CD4-positive, alpha-beta T cell treated with Interleukin-15 for 1 hour (primary cell): ENCODE results near the gene HBB.

Experiments
- DNase-seq: peaks from one replicate; pipeline ENCODE4 v3.0.0-alpha.2; 2020

The HBB gene

DNA sequence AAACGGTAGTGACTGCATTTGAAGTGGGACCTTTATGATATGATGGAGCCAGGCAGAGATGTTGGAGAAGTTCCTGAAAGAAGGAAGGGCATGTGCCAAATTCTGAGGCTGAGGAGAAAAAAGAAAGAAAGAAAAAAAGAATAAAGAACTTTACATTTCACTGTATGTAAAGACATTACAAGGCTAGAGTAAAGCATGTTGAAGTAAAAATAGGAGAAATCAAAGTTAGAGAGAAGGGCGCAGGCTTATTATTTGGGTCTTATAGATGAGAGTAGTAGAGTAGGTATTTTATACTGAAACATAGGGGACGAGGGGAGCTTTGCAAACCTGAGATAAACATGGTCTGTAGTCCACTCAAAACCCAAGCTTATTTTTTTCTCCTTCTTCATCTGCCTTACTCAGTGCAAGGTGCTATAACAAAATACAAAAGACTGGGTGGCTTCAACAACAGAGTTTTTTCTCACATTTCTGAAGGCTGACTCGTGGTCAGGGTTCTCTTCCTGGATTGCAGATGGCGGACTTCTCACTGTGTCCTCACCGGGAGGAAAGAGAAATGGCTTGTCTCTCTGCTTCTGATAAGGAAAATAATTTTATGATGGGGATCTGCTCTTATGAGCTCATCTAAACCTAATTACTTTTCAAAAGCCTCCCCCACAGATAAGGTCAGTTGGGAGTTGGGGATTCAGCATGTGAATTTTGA, 20.1 kb upstream of the HBB start:
- no peak for DNase-seq

DNA sequence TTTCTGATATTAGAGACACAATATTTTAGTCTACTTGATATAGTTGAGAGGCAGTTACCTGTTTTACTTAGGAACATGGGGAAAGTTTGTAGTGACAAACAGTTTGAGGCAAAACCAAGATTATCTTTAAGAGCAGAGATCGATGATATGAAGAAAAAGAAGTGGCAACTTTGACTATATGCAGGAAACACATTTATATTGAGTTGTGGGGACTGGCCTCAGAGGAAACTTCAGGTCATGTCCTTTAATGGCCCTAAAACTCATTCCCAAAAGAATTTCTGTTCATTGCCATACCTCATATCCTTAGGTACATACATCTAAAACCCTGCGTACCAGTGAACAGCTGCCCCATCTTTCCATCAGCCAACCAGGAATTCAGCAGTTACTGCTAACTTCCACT, 18.3 kb upstream of the HBB start:
- no peak for DNase-seq

DNA sequence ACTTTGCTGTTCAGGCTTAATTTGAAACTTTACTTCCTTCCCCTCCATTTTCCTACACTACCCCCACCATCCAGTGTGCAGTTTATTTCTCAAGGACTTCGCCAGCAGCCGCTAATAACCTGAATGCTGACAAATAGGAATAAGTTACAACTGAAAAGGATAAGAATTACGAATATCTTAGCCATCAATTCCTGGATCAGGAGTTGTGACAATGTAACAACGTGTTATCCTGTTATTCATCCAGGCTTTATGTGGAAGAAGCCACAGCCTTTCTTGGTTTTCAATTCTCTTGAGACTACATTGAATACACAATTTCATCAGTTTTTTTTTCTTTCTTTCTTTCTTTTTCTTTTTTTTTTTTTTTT, 16.9 kb upstream of the HBB start:
- DNase-seq = no peak

DNA sequence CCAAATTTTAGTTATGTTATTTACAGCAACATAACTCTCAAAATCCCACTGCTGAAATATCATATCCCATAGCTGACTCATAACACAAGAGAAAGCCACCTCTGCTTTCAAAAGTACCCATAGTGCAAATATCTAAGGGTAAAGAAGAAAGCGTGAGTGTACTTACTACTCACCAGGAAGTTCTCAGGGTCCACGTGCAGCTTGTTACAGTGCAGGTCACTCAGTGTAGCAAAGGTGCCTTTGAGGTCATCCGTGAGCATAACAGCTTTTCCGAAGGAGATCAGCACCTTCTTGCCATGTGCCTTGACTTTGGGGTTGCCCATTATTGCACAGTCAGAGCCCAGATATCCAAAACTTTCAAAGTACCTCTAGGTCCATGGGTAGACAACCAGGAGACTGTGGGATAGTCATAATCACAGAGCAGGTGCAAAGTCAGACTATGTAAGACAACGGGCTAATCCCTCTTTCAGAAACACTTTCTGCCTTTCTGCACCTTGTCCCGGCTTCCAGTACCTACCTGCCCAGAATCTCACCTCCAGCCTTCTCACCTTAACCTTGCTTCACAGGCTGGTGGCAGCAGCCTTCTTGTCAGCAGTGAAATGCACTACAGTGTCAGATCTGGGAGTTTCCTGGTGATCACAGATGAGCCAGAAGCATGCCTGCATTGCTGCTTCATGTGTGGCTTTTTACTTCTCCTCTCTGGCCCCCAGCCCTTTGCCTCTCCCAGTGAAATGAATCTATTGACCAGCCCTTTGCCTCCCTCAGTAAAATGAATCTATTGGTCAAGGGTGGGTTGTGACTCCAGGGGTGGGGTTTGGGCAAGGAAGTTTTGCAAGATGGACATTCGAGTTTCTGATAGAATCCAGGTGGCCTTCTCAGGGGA, 16.3 kb upstream of the HBB start:
- DNase-seq = no peak

DNA sequence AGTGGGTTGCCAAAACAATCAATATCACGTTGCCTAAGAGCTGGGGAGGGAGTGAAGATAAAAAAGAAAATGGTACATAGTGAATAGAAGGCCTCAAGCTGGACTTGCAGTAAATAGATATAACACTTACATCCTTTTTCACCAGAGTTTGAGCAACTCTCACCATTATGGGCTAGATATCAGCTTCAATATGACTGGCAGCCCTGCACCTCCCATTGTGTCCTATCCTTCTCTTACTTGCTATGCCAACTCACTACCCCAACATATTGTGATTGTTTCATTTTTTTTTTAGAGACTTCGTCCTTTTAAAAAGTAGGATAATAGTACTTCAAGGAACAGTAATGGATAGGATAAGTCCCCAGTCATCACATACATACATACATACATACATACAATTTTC, 15.3 kb upstream of the HBB start:
- no peak for DNase-seq

DNA sequence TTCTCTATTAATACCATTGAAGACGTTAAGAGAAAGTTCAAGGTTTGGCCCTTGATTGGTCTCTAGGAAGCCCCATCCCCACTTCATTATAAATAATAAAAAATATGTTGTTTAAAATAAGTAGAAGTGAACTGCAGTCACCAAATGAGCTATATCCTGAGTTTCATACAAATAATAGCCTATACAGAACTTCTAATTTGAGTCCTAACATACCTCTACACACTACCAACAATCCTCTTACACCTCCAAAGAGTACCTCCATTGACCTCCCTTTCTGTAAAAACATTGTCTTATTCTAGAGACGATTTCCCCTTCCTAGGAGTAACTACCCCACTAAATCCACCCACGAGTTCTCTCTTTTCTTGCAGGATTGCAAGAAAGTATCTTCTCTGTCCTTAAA, 14.6 kb upstream of the HBB start:
- DNase-seq = no peak

DNA sequence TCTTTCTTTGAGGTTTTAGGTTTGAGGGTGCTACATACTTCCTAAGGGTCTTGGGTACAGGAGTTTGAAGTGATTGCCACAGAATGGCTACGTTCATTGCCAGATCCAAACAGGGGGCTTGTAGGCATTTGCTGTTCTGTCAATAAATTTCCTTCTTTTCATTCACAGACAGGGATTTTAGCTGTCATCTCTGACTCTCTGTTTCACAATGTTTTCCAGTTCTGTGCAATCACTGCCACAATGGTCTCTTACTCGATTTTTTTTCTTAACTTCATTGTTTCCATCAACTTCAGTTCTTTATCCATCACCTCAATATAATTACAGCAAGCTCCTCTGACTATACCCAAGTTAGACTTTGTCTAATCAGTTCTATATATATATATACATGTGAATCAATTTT, 13.6 kb upstream of the HBB start:
- DNase-seq = no peak

DNA sequence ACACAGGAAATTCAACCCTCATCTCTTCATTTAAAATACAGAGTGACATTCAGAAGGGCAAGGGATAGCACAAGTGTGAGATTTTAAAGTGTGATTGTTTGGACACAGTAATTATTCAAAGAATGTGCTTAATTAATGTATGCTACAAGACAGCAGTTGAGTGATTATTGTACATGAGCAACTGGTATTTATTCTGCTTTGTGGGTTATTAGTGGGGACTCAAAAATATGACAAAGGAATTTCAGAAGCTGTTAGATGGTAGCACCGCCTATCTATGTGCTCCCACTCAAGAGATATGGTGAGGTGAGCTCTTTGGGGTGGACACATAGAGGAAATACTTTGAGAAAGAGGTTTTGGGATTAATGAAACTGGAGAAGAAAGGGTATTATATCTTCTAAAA, 13.2 kb upstream of the HBB start:
- DNase-seq = no peak

DNA sequence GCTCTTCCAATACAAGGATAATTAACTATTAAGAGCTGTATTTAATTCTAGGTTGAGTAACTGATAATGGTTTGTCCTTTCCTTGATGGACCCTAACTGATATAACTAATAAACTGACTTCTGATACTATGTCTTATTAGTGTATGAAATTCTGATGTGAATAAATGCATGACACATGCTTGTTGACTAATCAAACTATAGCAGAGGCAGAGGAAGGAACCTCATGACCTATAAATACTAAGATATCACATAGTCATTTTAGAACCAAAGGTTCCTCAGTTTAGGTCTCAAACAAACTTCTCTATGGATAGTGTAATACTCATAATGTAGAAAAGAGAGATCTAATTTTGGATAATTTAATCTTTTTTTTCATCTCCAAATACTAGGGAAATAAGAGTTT, 12.2 kb upstream of the HBB start:
- no peak for DNase-seq

DNA sequence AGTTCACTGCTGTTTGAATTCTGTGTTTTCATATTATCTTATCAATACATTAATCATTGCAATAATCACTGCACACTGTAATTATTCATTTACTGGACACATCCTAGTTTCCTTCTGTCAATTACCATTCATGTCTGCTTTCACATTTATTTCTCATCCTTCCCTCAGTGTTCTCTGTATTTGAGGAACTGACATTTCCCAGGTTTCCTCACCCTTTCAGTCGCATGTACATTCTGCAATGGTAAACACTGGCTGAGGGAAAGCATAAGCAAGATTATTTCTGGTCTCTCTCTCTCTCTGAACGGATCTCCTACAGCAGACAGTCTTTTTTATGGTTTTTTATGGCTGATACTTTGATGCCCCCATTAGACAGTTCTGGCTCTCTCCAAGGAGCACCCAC, 11.6 kb upstream of the HBB start:
- no peak for DNase-seq

DNA sequence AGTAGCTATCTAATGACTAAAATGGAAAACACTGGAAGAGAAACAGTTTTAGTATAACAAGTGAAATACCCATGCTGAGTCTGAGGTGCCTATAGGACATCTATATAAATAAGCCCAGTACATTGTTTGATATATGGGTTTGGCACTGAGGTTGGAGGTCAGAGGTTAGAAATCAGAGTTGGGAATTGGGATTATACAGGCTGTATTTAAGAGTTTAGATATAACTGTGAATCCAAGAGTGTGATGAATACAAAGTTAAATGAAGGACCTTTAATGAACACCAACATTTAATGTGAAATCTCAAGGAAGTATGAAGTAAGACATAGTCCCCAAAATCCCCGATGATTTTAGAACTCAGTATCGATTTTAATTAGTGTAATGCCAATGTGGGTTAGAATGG, 10.5 kb upstream of the HBB start:
- no peak for DNase-seq

DNA sequence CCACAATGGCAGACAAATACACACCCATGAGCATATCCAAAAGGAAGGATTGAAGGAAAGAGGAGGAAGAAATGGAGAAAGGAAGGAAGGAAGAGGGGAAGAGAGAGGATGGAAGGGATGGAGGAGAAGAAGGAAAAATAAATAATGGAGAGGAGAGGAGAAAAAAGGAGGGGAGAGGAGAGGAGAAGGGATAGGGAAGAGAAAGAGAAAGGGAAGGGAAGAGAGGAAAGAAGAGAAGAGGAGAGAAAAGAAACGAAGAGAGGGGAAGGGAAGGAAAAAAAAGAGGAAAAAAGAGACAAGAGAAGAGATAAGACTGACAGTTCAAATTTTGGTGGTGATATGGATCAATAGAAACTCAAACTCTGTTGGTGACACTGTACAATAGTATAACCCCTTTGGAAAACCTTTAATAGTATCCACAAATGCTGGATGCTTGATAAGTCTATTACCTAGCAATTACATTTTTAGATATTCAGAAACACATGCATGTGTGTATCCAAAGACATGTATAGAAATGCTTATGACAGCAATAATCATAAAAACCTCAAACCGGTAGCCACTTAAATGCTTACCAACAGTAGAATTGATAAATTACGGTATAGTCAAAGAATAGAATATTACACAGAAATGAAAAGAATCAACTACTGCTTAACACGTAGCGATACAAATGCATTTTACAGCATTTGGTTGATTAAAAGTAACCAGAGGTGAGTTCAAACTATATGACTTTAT, 8.7 kb upstream of the HBB start:
- DNase-seq = no peak

DNA sequence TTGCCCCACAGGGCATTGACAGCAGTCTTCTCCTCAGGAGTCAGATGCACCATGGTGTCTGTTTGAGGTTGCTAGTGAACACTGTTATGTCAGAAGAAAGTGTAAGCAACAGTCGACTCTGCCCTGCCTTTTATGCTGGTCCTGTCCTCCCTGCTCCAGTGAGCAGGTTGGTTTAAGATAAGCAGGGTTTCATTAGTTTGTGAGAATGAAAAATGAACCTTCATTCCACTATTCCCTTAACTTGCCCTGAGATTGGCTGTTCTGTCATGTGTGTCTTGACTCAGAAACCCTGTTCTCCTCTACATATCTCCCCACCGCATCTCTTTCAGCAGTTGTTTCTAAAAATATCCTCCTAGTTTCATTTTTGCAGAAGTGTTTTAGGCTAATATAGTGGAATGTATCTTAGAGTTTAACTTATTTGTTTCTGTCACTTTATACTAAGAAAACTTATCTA, 7.5 kb upstream of the HBB start, which contains the start of gene HBD:
HBD (minus strand) TSS at position 103 of the 454 bp plus-strand sequence; CDS start at position 53, 50 bp downstream.
- no peak for DNase-seq

DNA sequence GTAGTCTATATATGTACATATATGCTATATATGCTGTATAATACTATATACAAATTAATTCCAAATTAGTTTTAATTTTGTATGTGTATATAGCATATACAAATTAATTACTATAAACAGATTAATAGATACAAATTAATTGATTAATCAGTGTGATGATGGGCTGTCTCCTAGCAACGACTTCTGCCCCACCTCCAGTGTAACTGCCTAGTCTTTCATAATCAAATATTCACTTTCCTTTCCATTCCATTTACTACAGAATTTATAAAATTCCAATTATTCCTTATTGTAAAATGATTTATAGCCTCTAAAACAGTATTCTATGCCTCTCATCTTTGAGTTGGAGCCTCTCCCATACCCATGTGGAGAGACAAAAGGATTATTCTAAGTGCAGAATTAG, 6.4 kb upstream of the HBB start:
- DNase-seq = no peak

DNA sequence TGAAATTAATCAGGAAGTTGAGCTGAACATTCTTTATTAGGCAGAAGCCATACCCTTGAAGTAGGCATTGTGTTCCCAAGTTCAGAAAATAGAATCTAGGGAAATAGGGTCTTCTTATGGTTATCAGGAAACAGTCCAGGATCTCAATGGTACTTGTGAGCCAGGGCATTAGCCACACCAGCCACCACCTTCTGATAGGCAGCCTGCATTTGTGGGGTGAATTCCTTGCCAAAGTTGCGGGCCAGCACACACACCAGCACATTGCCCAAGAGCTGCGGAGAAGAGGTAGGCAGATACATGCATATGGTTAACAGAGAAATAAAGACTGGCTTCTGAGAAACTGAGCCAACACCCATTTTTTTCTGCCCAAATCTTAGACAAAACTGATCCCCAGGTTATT, 6.0 kb upstream of the HBB start:
- no peak for DNase-seq

DNA sequence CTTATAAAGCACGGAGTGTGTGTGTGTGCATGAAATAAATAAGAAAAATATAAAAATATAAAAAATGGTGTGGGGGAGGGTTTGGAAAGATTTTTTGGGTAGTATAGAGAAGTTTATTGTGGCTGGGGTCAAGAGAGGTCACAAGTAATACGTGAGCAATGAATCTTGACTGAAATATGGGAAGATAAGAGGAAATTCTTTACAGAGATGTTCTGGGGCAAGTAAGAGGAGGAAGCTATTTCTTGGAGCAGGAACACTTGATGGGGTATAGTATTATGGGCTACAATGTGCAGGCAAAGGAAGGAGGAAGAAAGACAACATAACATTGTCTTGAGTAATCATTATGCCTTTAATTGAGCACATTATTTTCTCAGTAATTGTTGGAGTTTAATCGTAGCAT, 5.3 kb upstream of the HBB start:
- DNase-seq = no peak

DNA sequence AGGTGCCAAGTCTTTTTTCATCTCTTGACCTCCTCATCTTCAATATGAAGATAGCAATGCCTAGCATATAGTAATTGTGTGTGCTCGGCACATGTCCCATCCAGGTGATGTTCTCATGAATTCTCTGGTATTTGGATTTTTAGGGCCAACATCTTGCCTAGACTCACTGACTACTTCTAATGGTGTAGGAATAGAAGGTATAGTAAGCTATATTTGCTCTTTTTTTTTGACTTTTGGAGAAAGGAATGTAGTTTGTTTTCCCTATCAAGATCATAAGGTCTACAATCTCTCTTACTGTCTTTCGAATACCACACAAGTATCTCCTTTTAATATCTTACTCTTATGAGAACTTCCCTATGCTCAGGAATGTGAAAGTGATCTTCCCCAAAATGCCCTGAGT, 4.2 kb upstream of the HBB start:
- no peak for DNase-seq

DNA sequence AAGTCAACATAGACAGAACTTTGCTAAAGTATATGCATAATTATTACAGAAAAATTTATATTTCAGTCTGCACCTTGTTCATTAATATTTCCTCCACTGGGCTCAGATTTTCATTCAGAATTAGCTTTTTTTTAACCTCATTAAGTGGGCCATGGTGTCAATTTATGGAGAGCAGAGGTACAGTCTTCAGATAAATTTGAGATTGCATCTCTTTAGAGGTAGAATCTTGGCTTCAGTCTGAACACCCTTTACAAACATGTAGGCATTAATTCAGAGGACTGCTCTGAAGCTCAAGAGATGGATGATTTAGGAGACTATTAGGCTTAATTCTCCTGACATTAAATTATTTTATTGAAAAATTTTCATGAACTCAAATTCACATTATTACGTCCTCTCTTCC, 3.4 kb upstream of the HBB start:
- DNase-seq = no peak

DNA sequence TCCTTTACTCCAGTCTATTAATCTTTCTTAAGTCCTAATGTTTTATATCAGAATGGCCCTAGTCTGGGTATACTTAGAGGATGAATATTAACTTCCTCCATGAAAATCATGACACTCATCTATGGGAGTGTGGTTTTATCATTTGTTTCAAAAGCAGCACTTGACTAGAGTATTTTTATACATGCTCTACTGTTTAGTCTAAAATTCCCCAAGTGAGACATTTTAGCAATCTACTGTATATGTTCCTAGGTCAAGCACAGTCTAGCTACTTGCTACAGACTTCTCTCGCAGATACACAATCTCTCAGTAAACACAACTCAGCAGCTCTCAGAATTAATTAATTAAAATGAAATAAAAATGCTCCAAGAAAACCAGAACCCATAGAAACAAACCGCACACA, 2.9 kb upstream of the HBB start:
- DNase-seq = no peak

DNA sequence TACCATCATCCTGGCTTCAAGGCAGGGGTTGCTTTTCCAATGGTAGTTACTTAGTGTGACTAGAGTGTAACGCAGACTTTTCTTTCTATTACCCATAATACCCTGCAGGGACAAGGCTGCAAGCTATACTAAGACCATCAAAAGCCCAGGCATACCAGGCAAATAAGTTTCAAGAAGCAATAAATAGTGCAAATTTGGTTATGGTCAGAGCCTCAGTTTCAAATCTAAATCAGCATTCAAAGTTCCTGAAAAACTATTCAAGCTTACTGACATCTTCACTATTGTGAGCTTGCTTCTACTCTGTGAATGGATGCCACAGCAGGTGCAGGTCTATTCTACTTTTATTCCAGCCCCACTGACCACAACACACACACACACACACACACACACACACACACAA, 2.5 kb upstream of the HBB start:
- no peak for DNase-seq

DNA sequence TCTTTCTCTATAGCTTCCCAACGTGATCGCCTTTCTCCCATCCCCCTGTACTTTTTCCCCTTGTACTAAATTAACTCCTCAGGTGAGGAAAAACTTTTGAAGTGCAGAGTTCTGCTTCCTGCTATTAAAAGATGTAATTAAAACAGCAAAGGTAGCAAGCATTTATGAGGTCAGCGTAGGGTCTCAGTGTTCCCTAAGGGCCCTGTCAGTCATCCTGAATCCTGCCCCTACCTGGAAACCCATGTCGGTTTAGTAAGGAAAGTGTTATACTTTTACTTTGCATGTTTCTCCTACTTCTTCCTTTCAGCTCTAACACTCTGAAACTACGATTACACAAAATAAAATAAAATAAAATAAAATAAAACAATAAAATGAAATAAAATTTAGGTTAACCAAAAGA, 1.3 kb upstream of the HBB start:
- no peak for DNase-seq

DNA sequence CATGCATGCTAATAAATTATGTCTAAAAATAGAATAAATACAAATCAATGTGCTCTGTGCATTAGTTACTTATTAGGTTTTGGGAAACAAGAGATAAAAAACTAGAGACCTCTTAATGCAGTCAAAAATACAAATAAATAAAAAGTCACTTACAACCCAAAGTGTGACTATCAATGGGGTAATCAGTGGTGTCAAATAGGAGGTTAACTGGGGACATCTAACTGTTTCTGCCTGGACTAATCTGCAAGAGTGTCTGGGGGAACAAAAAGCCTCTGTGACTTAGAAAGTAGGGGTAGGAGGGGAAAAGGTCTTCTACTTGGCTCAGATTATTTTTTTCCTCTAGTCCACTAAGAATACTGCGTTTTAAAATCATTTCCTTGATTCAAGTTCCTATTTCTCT, 810 bp upstream of the HBB start:
- DNase-seq = no peak

DNA sequence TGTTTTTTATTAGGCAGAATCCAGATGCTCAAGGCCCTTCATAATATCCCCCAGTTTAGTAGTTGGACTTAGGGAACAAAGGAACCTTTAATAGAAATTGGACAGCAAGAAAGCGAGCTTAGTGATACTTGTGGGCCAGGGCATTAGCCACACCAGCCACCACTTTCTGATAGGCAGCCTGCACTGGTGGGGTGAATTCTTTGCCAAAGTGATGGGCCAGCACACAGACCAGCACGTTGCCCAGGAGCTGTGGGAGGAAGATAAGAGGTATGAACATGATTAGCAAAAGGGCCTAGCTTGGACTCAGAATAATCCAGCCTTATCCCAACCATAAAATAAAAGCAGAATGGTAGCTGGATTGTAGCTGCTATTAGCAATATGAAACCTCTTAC, 1.4 kb downstream of the HBB start:
- DNase-seq = no peak
